GM18499 (cell line): ENCODE data around the gene CHAC2.
"Not testable (repeated sequence)": the region's sequence is repeated elsewhere in the genome, so short reads cannot be mapped to it uniquely, and the experiment has no call there.

Source experiments
- ATAC-seq: cut with Tn5 transposase; IDR thresholded peaks from one replicate; pipeline ENCODE4 v1.9.1; 2021; ENCODE audit warnings: moderate number of reproducible peaks; ENCODE audit not compliant: insufficient read depth, unreplicated experiment

CHAC2 gene

DNA sequence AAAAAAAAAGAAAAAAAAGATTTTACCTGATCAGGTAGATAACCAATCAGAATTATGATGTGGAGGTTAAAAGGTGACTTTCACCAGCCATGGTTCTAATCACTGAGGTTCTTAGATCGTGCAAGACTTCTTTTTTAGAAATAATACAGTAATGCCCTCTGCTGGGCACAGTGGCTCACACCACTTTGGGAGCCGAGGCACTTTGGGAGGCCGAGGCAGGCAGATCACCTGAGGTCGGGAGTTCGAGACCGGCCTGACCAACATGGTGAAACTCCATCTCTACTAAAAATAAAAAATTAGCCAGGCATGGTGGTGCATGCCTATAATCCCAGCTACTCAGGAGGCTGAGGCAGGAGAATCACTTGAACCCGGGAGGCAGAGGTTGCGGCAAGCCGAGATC, 56.0 kb downstream of the CHAC2 start:
- not testable (repeated sequence) for ATAC-seq
